Right ventricle myocardium inferior (tissue), 1 donor: ENCODE measurements around the gene AK1. TPM values are rescaled to one million over a fixed set of nuclear protein-coding genes. Genes with fewer than 3 reads are reported as not detected.
"Not testable (repeated sequence)": the region's sequence is repeated elsewhere in the genome, so short reads cannot be mapped to it uniquely, and the experiment has no call there.

Experiments
- ATAC-seq: fragments of 200-7000 bp; cut with Tn5 transposase; one replicate; pipeline ENCODE4 v1.9.1; 2020; ENCODE audit warnings: mild to moderate bottlenecking, moderate library complexity
- DNase-seq: peaks from one replicate; pipeline ENCODE4 v3.0.0; 2021; ENCODE audit errors: missing footprints
- intact Hi-C: fragments of 100-400 bp; cut with DNase I; formaldehyde crosslinking; loops from one replicate; pipeline ENCODE4 v1.11.0; 2022
- total RNA-seq: library from RNA; stranded (reverse); fragmentation: NEBNext Ultra II Directional; extraction: Animal tissue kit (Norgen Biotek cat#: 25700); gene quantifications from one replicate; pipeline ENCODE4 v1.2.1, GENCODE V29; 2021
- donor health status: DM: no; HTN: yes; CAD: no; lungs with severe emphysema.

Gene AK1
- total RNA-seq, 1 donor from 2014 or later, result 880 TPM

- DNase-seq, result peak; percentile 88
- peak; percentile 77 for ATAC-seq
- intact Hi-C loops, result loop anchor here (2.0 kb wide), 1 partner anchor 18 kb away; no protein-coding TSS in a partner anchor
These were observed 38.9 kb downstream of the AK1 start for GRCh38 chr9:127838375-127839078.

GRCh38 chr9:127837346-127837745 lies 40.1 kb downstream of the AK1 start:
- no peak for ATAC-seq
- DNase-seq, result peak; percentile 70
- intact Hi-C loops, result no loop called here

DNA sequence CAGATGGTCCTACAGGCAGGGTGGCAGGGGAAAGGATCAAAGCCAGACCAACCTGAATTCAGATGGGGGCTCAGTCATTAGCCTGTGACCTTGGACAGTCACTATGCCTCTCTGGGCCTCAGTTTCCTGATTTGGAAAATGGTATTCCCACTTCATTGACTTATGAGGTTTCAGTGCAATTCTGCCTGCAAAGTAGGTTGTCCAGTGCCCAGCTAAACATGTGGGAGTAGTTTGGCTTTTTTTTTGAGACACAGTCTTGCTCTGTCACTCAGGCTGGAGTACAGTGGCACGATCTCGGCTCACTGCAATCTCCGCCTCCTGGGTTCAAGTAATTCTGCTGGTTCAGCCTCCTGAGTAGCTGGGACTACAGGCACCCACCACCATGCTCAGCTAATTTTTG lies 40.9 kb downstream of the AK1 start:
- ATAC-seq, intact Hi-C loops, DNase-seq: not testable (repeated sequence)

GRCh38 chr9:127835991-127836516 lies 41.4 kb downstream of the AK1 start:
- ATAC-seq, result peak; percentile 32
- intact Hi-C loops, result no loop called here
- peak; percentile 82 for DNase-seq

GRCh38 chr9:127833555-127833954 lies 43.9 kb downstream of the AK1 start:
- DNase-seq (no peak), ATAC-seq (no peak)
- intact Hi-C loops, result no loop called here

GRCh38 chr9:127832248-127832647 lies 45.2 kb downstream of the AK1 start:
- intact Hi-C loops, result no loop called here
- ATAC-seq, result no peak
- DNase-seq, result no peak

- DNase-seq (no peak), ATAC-seq (no peak)
- intact Hi-C loops, result loop anchor here (2.0 kb wide), 2 partner anchors 29 to 41 kb away; no protein-coding TSS in a partner anchor
These were observed 48.1 kb downstream of the AK1 start for GRCh38 chr9:127829205-127829906.

DNA sequence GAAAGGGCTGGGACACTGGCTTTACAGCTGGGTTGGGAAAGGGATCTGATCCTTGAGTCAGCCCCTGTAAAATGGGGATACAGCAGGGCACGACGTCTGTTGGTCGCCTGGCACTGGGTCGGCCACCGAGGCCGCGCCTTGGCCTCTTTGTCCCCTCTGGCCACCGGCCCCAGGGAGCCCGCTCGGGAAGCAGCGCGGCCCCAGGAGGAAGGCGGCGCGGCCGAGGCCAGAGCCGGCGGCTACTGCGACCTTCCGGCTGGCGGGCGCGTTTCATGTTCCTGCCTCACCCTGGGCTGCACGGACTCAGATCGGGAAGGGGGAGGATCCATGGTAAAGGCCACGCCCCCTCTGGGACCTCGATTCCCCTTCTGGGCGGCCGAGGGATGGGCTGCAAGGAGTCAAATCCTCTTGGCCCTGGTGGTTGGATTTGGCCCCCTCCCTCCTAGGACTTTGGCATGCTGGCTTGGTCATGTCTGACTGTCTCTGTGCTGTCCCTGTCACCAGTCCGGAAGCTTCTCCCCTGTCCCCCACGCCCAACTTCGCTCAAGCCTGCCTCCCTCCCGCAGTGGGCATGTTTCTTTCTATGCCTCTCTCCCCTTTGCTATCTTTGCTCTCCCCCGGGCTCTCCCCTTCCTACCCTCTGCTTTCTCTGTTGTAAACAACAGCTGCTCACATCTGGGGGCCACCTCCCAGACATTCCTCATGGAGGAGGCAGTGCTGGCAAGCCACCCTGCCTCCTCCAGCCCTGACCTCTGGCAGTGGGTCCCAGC lies 49.0 kb downstream of the AK1 start:
- ATAC-seq (peak; percentile 93), DNase-seq (peak; percentile 92)
- intact Hi-C loops, result loop anchor here (2.0 kb wide), 2 partner anchors 30 to 42 kb away; no protein-coding TSS in a partner anchor

- intact Hi-C loops, result no loop called here
- DNase-seq (no peak), ATAC-seq (no peak)
These were observed 51.1 kb downstream of the AK1 start for GRCh38 chr9:127826253-127826913.

DNA sequence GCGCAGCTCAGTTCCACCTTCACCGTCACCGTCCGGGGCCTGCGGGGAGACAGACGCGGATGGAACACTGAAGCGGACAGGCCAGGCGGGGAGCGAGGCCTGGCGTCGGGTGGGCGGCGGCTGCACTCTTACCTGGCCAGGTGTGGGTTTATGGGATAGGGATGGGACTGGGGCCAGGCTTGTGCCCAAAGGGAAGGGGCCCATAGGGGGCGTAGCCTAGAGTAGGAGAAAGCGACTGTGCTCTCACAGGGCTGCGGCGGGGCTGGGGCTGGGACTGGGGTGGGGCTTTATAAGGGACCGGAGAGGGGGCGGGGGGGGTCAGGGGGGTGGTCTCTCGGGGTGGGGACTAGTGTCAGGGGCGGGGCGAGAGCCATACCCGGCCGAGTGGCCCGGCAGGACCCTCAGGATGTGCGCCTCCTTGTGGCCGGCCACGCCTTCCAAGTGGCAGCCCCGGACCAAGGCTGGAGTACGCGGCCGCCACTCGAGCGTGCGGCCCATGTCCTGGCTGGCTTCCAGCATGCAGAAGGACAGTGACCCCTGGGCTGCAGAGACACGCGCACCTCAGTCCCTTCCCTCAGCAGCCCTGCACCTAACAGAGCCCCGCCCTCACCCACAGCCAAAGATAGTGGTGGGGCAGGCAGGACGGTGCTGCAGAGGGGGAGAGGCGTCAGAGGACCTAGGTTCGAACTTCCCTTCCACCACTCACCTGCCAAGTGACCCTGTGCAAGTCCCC lies 52.0 kb downstream of the AK1 start:
- intact Hi-C loops, result no loop called here
- ATAC-seq (no peak), DNase-seq (no peak)

DNA sequence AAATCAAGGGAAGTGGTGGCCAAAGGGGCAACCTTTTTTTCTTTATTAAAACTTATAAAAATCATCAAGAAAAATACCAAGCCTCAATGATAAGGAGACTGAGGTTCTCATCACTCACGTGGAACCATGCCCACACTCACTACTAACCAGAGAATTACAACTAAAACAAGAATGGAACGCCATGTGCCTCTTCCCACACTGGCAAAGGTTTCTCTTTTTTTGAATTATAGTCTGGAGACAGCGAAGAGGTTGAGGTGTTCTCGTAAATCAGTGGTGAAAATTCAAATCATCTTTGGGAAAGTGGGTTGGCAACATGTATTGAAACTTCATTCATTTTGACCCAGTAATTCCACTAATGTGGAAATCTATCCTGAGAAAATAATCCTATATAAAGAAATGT lies 55.4 kb downstream of the AK1 start:
- intact Hi-C loops, result no loop called here
- no peak for DNase-seq
- ATAC-seq, result no peak

- intact Hi-C loops, result no loop called here
- no peak for DNase-seq
- no peak for ATAC-seq
These were observed 58.9 kb downstream of the AK1 start for GRCh38 chr9:127818574-127818973.

DNA sequence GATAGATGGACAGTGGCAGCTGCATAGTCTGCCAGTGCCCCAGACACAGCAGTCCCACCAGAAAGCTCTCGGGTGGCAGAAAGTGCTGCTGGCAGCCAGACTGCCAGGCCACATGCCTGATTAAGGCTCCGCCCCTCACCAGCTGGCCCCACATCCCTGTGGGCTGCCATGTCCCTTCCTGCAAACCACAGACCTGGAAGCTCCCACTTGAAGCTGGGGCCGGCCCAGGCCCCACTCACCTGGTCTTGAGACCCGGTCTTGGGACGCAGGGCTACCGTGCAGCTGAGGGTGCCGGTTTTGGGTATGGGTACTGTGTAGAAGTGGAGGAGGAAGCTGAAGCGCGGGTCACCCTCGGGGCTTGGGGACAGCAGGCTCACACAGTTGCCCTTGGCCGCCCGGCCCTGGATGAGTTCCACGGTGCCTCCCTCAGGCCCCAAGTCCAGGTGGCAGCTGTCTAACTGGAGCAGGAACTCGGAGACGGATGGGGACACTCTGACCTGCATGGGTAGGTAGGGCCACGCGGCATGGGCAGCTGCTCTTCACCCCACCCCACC lies 59.5 kb downstream of the AK1 start:
- intact Hi-C loops, result no loop called here
- no peak for DNase-seq
- peak; percentile 4 for ATAC-seq

- no peak for ATAC-seq
- intact Hi-C loops, result no loop called here
- no peak for DNase-seq
These were observed 60.7 kb downstream of the AK1 start for GRCh38 chr9:127816728-127817127.
